Keratinocyte (primary cell): ENCODE results near the gene ARID1B. TPM values are rescaled to one million over a fixed set of nuclear protein-coding genes. Genes with fewer than 3 reads are reported as not detected.

ENCODE experiments used
- DNase-seq: peaks from one replicate; pipeline ENCODE4 v3.0.0-alpha.2; 2011; ENCODE audit warnings: low read depth, missing footprints, low spot score
- FAIRE-seq: peaks from 2 replicates; lab custom pipeline; 2011; peaks lifted over from hg19 to GRCh38; lab: Jason Lieb, UNC
- H2AFZ ChIP-seq: 2 replicates; pipeline ENCODE4 v1.6.0; 2012; ENCODE audit warnings: low read length, control low read depth, inconsistent platforms; ENCODE audit not compliant: control insufficient read depth
- H3K27ac ChIP-seq: 2 replicates; pipeline ENCODE4 v1.5.1; 2011; ENCODE audit warnings: low read length; ENCODE audit not compliant: control insufficient read depth, insufficient read depth
- H3K27me3 ChIP-seq: 3 replicates; pipeline ENCODE4 v1.6.0; 2011; ENCODE audit warnings: low read length; ENCODE audit not compliant: control insufficient read depth, insufficient read depth; ENCODE audit errors: extremely low read depth
- H3K36me3 ChIP-seq, 2 experiments: 2 replicates in 1 of 2; 3 replicates in 1 of 2; pipeline ENCODE4 v1.5.1; 2011; ENCODE audit warnings: low read length in 2 of 2, mild to moderate bottlenecking in 1 of 2; ENCODE audit not compliant: control insufficient read depth in 2 of 2, insufficient read depth in 2 of 2; ENCODE audit errors: extremely low read depth in 1 of 2
- H3K4me1 ChIP-seq: 3 replicates; pipeline ENCODE4 v1.5.1; 2011; ENCODE audit warnings: low read length; ENCODE audit not compliant: control insufficient read depth, insufficient read depth; ENCODE audit errors: extremely low read depth
- H3K4me2 ChIP-seq: 3 replicates; pipeline ENCODE4 v1.6.0; 2011; ENCODE audit warnings: low read depth, low read length; ENCODE audit not compliant: control insufficient read depth, insufficient read depth; ENCODE audit errors: extremely low read depth
- H3K4me3 ChIP-seq, 3 experiments: fragments of 200-600 bp in 1 of 3; sonication (generic) in 1 of 3; 2 replicates in 2 of 3; 3 replicates in 1 of 3; pipeline ENCODE4 v1.5.1; 2011 to 2016; ENCODE audit warnings: low read length in 3 of 3, mild to moderate bottlenecking in 3 of 3, control low read depth in 2 of 3, inconsistent platforms in 1 of 3, low read depth in 1 of 3, mixed read lengths in 1 of 3, mixed run types in 1 of 3, moderate library complexity in 1 of 3; ENCODE audit not compliant: control insufficient read depth in 2 of 3, insufficient read depth in 2 of 3; ENCODE audit errors: extremely low read depth in 1 of 3
- H3K79me2 ChIP-seq: 2 replicates; pipeline ENCODE4 v1.6.0; 2012; ENCODE audit warnings: low read length; ENCODE audit not compliant: control insufficient read depth, insufficient read depth
- H3K9ac ChIP-seq: 3 replicates; pipeline ENCODE4 v1.6.0; 2011; ENCODE audit warnings: low read length; ENCODE audit not compliant: control insufficient read depth, insufficient read depth; ENCODE audit errors: extremely low read depth
- H3K9me1 ChIP-seq: 3 replicates; pipeline ENCODE4 v1.6.0; 2011; ENCODE audit warnings: low read length; ENCODE audit not compliant: control insufficient read depth, insufficient read depth; ENCODE audit errors: extremely low read depth
- H3K9me3 ChIP-seq: 2 replicates; pipeline ENCODE4 v1.5.1; 2012; ENCODE audit warnings: low read depth, low read length; ENCODE audit not compliant: control insufficient read depth
- H4K20me1 ChIP-seq: 3 replicates; pipeline ENCODE4 v1.6.0; 2011; ENCODE audit warnings: low read length; ENCODE audit not compliant: control insufficient read depth, insufficient read depth; ENCODE audit errors: extremely low read depth
- EZH2 ChIP-seq: IDR thresholded peaks from one replicate; pipeline ENCODE4 v1.6.1; 2012; ENCODE audit warnings: inconsistent platforms, mild to moderate bottlenecking, low read length, moderate library complexity
- dilution Hi-C: fragments of 300-500 bp; cut with MboI; formaldehyde crosslinking; loops from one replicate; pipeline ENCODE4 v1.7.0; 2020; ENCODE audit warnings: low sequenced_read_pairs; ENCODE audit not compliant: extremely low pct_ligation_motif_present
- polyA plus RNA-seq, 5 experiments: library from polyadenylated mRNA; depleted of rRNA in 3 of 5; stranded (reverse) in 3 of 5; stranded (forward) in 1 of 5; unstranded in 1 of 5; fragments of >200 nt; gene quantifications; 1 replicate in 1 of 5; 2 replicates in 3 of 5; 3 replicates in 1 of 5; pipeline versions ENCODE4 v1.2.1 to v1.2.3, GENCODE V29; 2011 to 2012; ENCODE audit warnings: missing spikeins in 2 of 5, low read depth in 1 of 5, low replicate concordance in 1 of 5
- TF ChIP-seq, protein P1 (sequence below), 3 experiments: IDR thresholded peaks in 1 of 3; conservative IDR thresholded peaks in 1 of 3; optimal IDR thresholded peaks in 1 of 3; 2 replicates in 2 of 3; 3 replicates in 1 of 3; pipeline versions ENCODE3 to v1.5.1; 2011; ENCODE audit warnings: low read length in 3 of 3, mild to moderate bottlenecking in 3 of 3, moderate library complexity in 2 of 3, control low read depth in 1 of 3, inconsistent platforms in 1 of 3; ENCODE audit not compliant: insufficient read depth in 2 of 3; ENCODE audit errors: extremely low read depth in 1 of 3

The ARID1B gene
- polyA plus RNA-seq, 1 donor (not counting 4 experiments of a cell fraction or from before 2014, with no cell fraction given), result 14.9 TPM

GRCh38 chr6:157161912-157162311 lies 384.7 kb downstream of the ARID1B start:
- H3K4me1 ChIP-seq, result no peaks in the 10 kb centered on the region
- H3K36me3 ChIP-seq, result peaks cover 0 to 3% of the 10 kb centered on the region in 2 experiments
- no peak overlapping the region for H2AFZ ChIP-seq
- H3K79me2 ChIP-seq, result no peaks in the 10 kb centered on the region
- H3K9me1 ChIP-seq, result no peaks in the 10 kb centered on the region
- no peaks in the 10 kb centered on the region for H3K27me3 ChIP-seq
- dilution Hi-C loops, result no loop called here
- TF ChIP-seq, protein P1, sequence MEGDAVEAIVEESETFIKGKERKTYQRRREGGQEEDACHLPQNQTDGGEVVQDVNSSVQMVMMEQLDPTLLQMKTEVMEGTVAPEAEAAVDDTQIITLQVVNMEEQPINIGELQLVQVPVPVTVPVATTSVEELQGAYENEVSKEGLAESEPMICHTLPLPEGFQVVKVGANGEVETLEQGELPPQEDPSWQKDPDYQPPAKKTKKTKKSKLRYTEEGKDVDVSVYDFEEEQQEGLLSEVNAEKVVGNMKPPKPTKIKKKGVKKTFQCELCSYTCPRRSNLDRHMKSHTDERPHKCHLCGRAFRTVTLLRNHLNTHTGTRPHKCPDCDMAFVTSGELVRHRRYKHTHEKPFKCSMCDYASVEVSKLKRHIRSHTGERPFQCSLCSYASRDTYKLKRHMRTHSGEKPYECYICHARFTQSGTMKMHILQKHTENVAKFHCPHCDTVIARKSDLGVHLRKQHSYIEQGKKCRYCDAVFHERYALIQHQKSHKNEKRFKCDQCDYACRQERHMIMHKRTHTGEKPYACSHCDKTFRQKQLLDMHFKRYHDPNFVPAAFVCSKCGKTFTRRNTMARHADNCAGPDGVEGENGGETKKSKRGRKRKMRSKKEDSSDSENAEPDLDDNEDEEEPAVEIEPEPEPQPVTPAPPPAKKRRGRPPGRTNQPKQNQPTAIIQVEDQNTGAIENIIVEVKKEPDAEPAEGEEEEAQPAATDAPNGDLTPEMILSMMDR (optimal IDR thresholded peaks at IDR 0.05 in 1 of 3, IDR thresholded peaks at IDR 0.05 in 1 of 3, conservative IDR thresholded peaks at IDR 0.05 in 1 of 3; ENCODE audit: extremely low read depth in 1 of 3, insufficient read depth in 2 of 3, low read length in 3 of 3), result no peak
- no peak for TF ChIP-seq EZH2
- FAIRE-seq, result no peak
- no peak overlapping the region for H3K9ac ChIP-seq
- H3K4me3 ChIP-seq, result no peak overlapping the region
- H3K27ac ChIP-seq, result no peak overlapping the region
- H3K4me2 ChIP-seq, result no peak overlapping the region
- no peaks in the 10 kb centered on the region for H4K20me1 ChIP-seq
- DNase-seq, result no peak
- H3K9me3 ChIP-seq, result no peaks in the 10 kb centered on the region

GRCh38 chr6:157162766-157163433 lies 385.7 kb downstream of the ARID1B start:
- Histone ChIP-seq H3K9me1 (no peaks in the 10 kb centered on the region), H3K9ac (no peak overlapping the region), H3K4me3 (no peak overlapping the region), H3K9me3 (no peaks in the 10 kb centered on the region), H4K20me1 (no peaks in the 10 kb centered on the region), H3K27ac (no peak overlapping the region), H3K79me2 (no peaks in the 10 kb centered on the region), H3K36me3 (peaks cover 0 to 6% of the 10 kb centered on the region in 2 experiments), H3K4me2 (no peak overlapping the region), H2AFZ (no peak overlapping the region), H3K27me3 (no peaks in the 10 kb centered on the region), H3K4me1 (no peaks in the 10 kb centered on the region)
- no peak for FAIRE-seq
- dilution Hi-C loops, result no loop called here
- TF ChIP-seq, protein P1 (optimal IDR thresholded peaks at IDR 0.05 in 1 of 3, IDR thresholded peaks at IDR 0.05 in 1 of 3, conservative IDR thresholded peaks at IDR 0.05 in 1 of 3; ENCODE audit: extremely low read depth in 1 of 3, insufficient read depth in 2 of 3, low read length in 3 of 3), result no peak
- TF ChIP-seq EZH2, result no peak
- no peak for DNase-seq
